ENCODE results near the gene H3-3A.
"Not testable (repeated sequence)": the region's sequence is repeated elsewhere in the genome, so short reads cannot be mapped to it uniquely, and the experiment has no call there.

H3-3A gene

DNA sequence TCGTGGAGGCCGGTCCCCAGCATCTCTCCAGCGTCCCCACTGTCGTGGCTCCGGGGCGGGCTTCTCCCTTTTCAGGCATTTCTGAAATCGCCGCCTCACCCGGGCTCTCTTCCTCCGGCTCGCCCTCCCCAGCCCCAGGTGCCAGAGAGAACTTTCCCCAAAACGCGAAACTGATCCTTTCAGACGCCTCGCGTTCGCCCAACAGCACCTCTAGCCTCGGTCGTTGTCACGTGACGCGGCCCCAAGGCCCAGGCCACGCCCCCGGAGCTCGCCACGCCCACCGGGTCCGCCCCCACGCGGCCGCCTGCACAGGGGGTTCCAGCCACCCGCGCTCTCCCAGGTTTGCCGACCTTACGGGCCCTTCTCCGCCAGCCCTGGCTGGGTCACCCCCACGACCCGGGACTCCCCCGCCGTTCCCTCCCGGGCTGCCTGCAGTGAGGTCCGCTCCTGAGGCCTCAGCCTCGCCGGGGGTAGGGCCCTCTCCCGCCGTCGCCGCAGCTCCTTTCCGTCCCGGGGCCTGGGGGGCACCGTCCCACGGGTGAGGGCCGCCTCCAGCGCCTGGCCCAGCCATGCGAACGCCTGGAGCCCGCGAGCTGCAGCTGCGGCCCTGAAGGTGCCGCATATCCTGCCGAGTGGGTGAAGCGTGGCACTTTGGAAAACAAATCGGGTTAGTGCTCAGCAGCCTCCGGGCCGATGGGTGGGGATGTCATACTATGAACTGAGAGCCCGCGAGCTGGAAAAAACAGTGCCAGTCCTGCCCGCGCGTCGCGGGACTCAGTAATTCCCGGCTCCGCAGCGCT is 21.0 kb downstream of the H3-3A start:
- peak; percentile 84 to 86 for DNase-seq (ENCODE audit: extremely low read depth in 1 of 2, low read depth in 1 of 2)

DNA sequence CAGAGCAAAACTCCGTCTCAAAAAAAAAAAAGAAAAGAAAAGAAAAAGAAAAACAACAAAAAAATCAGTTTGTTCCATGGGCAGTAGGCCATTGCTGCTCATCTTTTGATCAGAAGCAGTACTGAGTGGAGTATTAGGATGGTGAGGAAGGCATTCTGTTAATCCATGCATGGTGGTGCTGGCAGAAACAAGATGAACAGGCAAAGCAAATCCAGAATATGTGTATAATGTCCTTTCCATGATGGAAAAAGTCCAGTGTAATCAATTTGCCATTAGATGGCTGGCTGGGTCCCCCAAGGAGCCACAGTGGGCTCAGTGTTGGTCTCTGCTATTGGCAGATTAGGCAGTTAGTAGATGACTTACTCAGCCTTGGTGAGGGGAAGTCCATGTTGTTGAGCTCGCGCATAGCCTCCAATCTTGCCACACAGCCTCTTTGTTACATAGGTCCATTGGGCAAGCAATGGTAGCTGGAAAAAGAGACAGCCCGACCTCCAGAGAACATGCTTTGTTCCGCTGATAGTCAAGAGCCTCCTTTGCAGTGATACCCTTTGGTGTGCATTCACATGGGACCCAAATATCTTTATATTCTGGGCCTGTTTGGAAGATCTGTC is 23.3 kb downstream of the H3-3A start:
- DNase-seq (ENCODE audit: extremely low read depth in 1 of 2, low read depth in 1 of 2): no peak

DNA sequence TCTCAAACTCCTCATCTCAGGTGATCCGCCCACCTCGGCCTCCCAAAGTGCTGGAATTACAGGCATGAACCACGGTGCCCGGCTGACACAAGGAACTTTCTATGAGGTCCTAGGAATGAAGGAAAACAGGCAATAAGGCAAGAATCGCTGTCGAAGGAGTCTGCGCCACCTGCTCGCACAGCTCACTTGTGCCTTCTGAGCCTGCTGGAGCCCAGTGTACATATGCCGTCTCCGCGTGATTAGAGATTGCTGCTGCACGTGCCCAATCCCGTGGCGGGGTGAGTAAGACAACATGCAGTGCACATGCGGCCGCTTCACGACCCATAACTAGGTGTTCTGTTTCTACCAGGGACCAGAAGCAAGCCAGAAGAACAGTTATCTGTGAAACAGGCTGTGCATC is 24.3 kb downstream of the H3-3A start:
- no peak for DNase-seq (ENCODE audit: extremely low read depth in 1 of 2, low read depth in 1 of 2)

DNA sequence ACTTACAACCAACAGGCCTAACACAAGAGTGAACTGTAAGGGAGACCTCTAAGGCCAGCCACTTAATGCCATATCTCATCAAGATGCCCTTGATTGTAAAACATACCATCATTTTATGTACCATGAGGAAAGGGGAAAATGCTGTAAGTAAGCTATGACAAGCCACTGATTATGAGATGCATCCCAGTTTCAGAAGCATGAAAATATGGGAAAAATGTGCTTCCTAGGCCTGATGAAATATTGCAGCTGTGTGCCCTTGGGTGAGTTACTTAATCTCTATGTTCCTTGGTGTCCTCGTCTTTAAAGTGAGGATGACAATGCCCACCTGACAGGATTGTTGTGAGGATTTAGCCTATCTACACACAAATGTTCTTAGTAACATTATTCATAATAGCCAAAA is 28.9 kb downstream of the H3-3A start:
- no peak for DNase-seq (ENCODE audit: extremely low read depth in 1 of 2, low read depth in 1 of 2)

DNA sequence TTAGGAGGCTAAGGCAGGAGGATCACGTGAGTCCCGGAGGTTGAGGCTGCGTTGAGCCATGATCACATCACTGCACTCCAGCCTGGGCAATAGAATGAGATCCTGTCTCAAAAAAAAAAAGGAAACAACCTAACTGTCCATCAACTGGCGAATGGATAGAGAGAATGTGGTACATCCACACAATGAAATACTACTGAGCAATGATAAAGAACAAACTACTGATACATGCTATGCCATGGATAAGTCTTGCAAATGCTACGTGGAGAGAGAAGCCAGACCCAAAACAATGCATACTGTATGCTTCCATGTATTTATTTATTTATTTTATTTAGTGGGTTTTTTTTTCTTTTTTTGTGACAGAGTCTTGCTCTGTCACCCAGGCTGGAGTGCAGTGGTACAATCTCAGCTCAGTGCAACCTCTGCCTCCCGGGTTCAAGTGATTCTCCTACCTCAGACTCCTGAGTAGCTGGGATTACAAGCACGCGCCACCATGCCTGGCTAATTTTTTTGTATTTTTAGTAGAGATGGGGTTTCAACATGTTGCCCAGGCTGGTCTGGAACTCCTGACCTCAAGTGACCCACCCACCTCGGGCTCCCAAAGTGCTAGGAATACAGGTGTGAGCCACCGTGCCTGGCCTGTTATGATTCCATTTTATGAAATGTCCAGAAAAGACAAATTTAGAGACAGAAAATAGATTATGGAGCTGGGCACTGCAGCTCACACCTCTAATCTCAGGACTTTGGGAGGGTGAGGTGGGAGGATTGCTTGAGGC is 29.7 kb downstream of the H3-3A start:
- not testable (repeated sequence) for DNase-seq (ENCODE audit: extremely low read depth in 1 of 2, low read depth in 1 of 2)

DNA sequence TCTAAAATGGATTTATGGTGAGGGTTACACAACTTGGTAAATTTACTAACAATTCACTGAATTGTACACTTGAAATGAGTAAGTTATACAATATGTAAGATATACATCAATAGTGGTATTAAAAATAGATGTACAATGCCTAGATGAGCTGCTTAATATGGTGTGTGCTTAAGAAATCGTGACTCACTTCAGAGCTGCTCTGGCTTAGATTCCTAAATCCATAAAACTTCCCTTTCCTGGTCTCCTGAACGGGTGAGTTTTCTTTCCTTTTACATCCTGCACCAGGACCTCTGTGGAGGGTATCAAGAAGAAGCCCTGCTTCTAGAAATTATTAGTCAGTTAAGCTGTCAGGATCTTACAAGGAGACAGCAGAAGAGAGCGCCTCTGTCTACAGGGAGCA is 30.4 kb downstream of the H3-3A start:
- DNase-seq (ENCODE audit: extremely low read depth in 1 of 2, low read depth in 1 of 2): no peak

DNA sequence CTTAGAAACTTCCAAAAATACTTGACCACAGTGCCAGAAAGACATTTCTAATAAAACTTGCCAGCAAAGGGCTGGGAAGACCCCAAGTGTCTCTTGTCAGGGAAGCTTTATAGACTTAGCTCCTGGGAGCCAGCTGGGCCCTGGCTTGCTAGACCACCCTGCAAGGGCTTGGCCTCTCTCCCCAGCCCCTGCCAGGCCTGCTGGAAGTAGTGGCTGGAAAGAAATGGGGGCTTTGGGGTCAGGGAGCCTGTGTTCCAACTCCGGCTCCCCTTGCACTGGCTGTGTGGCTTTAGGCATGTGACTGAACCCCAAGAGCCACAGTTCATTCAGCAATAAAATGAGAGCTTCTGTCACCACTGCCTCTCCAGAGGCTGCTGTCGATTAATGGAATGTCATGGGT is 31.1 kb downstream of the H3-3A start:
- DNase-seq (ENCODE audit: extremely low read depth in 1 of 2, low read depth in 1 of 2): no peak

DNA sequence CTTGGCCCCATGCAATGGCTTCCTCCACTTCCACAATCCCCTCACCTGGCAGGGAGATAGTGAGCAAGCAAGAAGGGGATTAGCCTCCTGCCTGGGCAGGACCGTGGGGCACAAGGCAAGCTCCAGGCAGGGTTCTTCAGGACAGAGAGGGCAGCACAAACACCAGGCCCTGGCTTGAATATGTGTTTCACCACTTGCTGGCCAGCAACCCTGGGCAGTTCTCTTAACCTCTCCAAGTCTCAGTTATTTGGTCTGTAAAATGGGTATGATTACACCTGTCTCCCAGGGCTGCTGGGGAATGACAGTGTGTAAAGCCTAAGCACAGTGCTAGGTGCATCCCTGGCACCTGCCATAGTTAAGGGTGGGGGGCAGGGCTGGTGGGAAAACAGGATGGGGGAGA is 31.9 kb downstream of the H3-3A start:
- DNase-seq (ENCODE audit: extremely low read depth in 1 of 2, low read depth in 1 of 2): no peak

DNA sequence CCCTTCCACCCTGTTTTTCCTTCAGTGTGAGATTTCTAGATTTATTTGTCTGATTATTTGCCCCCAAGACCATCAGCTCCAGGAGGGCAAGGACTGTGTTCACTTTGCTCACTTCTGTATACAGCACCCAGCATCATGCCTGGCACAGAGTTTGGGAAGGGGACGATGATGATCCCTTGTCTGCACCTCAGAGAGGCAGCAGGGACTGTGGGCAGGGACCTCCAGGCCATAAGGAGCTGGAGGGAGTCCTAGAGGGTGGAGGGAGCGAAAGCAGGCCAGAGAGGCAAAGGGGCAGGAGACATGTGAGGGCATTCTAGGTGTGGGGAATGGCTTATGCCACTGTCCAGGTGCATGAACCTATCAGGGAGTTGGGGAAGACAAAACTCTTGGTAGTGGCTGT is 32.8 kb downstream of the H3-3A start:
- no peak for DNase-seq (ENCODE audit: extremely low read depth in 1 of 2, low read depth in 1 of 2)

DNA sequence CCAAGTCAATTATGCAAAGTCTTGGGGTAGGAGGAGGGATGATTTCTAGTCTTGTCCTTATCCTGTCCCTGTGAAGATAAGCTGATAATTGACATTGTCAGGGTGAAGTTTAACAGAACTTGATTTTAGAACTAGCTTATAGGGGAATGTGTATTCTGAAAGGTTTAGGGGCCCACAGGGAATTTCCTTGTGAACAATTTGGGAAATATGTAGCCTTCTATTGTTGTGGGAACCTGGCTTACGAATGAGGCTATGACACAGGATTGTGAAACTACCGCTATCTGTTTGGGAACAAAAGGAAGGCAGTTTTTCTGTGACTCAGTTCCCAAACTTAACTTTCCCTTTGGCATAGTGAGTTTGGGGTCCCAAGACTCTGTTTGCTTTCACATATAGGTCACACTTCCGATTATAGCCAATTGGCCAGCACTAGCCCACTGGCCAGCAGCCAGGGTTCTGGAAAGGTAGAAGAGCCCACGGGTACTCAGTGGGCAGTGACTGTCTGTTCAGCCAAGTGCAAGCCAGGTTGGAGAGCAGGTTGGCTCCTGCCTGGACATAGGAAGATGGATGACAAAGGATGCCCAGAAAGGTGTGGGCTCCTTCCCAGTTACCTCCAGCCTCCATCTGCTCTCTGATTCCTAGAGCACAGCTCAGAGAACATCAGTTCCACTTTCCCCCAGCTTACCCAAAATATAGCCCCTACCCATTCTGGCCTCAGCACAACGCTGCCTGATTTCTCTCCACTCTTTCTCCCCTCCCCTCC is 35.5 kb downstream of the H3-3A start:
- DNase-seq (ENCODE audit: extremely low read depth in 1 of 2, low read depth in 1 of 2): no peak

DNA sequence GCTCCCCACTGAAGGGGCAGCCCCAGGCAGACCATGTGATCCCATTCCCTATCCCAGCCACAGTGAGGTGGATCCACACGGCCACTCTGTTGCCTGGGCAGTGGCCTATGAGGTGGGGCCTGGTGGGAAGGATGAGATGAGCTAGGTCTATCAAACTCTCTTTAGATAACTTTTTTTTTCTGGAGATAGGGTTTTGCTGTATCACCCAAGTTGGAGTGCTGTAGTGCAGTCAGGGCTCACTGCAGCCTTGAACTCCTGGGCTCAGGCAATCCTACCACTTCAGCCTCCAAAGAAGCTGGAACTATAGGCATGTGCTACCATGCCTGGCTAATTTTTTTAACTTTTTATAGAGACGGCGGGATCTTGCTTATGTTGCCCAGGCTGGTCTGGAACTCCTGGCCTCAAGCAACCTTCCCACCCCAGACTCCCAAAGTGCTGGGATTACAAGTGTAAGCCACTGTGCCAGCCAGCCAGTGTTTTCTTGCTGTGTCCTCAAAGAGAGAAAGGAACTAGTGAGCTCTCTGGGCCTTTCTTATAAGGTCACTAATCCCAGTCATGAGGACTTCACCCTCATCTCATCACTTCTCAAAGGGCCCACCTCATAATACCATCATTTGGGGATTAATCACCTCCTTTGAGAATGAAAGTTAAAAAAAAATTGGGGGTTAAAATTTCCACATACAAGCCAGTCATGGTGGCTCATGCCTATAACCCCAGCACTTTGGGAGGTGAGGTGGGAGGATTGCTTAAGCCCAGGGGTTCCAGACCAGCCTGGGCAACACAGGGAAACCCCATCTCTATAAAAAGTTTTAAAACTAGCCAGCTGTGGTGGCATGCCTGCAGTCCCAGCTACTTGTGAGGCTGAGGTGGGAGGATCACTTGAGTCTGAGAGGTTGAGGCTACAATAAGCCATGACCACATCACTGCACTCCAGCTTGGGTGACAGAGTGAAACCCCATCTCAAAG is 36.6 kb downstream of the H3-3A start:
- DNase-seq (ENCODE audit: extremely low read depth in 1 of 2, low read depth in 1 of 2): no peak

DNA sequence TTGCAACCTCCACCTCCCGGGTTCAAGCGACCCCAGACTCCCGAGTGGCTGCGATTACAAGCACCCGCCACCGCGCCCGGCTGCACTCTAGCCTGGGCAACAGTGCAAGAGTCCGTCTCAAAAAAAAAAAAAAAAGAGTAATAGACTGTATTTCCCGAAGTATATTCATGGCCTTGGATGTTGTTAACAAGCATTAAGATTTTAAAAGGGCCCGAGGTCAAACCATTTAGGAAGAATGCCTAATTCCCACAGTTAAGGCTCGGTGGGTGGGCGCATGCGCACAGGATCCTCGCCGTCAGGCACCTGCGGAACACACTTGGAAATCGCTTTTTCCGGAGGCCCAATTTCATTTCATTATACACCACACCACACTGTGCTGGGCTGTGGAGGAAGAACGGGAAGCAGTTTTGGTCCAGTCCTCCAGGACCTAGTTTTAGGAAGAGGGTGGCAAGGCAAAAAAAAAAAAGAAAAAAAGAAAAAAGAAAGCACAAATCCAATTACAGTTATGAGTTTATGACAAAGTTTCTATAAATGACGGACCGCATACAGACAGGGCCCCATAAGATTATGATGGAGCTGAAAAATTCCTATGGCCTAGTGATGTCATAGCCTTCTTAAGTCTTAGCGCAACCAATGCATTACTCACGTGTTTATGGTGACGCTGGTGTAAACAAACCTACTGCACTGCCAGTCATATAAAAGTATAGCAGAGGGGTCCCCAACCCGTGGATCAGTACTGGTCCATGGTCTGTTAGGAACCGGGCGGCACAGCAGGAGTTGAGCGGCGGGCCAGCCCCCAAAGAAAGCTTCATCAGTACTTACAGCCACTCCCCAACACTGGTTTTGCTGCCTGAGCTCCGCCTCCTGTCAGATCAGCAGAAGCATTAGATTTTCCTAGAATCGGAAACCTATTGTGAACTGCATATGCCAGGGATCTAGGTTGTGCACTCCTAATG is 38.2 kb downstream of the H3-3A start:
- DNase-seq (ENCODE audit: extremely low read depth in 1 of 2, low read depth in 1 of 2): no peak

DNA sequence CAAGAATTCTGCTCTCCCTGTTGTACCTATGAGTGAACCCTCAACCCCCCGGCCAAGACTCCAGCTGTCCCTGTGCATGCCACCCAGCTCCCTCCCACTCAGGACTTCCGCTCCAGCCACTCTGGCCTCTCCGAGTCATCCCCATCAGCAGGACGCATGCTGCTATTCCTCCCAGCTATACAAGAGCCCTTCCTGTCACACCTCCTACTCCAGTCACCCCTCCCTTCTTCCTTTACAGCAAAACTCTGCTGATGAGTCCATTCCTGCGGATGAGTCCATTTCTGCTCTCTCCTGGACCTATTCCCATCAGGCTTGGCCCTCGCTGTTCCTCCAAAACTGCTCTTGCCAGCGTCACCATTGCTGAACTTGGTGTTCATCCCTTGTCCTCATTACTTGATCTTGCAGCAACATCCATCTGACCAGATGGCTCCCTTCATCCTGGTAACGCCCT is 42.2 kb downstream of the H3-3A start:
- no peak for DNase-seq (ENCODE audit: extremely low read depth in 1 of 2, low read depth in 1 of 2)

DNA sequence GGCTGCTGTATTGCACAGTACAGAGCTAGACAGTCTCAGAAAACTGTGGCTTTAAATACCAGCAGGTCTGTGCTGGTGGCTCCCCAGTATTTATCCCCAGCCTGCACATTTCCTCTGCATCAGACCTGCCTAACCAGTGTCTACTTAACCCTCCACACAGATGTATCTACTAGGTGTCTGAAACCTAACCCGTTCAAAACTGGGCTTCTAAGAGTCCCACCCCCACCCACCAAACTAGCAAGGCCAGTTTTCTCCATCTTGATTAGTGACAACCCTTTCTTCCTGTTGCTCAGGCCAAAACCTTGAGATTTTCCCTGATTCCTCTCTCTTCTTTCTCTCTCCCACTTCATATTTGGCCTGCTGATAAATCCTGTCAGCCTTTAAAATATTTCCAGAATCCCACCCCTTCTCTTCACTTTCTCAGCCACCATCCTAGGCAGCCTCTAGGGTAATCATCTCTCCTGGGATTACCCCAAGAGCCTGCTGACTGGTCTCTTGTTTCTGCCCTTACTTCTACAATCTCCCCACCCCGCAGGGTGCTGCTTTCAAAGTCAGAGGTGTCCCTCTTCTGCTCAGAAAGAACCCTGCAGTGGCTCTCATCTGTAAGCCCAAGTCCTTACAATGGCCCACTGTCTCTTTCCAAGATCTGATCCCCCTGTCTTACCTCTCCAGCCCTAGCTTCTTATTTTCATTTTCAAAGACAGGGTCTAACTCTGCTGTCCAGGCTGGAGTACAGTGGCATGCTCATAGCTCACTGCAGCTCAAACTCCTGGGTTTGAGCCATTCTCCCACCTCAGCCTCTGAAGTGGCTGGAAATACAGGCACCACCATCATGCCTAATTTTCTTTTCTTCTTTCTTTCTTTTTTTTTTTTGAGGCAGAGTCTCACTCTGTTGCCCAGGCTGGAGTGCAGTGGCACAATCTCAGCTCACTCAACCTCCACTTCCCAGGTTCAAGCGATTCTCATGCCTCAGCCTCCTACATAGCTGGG is 45.2 kb downstream of the H3-3A start:
- no peak for DNase-seq (ENCODE audit: extremely low read depth in 1 of 2, low read depth in 1 of 2)

DNA sequence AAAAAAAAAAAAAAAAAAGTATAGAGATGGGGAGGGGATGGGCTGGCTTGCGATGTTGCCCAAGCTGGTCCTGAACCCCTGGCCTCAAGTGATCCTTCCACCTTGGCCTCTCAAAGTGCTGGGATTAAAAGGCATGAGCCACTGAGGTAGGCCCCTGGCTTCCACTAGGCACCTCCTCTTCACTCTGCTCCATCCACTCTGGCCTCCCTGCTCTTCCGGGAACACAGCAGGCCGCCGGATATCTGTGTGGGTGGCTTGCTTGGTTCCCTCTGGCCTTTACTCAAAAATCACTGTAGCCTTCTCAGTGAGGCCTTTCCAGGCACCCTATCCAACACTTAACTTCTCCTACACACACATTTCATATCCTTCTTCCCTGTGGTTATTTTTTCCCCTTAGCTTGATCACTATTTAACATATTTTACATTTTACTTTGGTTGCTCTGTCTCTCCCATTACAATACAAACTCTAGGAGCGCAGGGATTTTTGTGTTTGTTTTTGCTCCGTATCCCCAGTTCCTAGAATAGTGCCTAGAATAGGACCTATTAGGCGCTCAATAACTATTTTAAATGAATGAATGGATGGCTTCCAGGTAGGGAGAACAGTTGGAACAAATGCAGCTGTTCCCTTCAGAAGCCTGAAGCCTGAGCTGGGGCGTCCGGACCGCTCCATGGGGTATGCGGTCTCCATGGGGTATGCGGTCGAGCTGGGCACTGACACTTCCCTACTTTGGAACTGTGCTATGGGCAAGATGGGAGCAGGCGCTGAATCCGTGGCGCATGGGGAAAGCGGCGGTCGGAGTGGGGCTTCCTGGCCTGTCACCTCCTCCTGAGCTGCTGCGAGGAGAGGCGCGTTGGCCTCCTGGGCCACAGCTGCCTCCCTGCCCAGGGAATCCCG is 46.7 kb downstream of the H3-3A start:
- DNase-seq (ENCODE audit: extremely low read depth in 1 of 2, low read depth in 1 of 2): no peak

DNA sequence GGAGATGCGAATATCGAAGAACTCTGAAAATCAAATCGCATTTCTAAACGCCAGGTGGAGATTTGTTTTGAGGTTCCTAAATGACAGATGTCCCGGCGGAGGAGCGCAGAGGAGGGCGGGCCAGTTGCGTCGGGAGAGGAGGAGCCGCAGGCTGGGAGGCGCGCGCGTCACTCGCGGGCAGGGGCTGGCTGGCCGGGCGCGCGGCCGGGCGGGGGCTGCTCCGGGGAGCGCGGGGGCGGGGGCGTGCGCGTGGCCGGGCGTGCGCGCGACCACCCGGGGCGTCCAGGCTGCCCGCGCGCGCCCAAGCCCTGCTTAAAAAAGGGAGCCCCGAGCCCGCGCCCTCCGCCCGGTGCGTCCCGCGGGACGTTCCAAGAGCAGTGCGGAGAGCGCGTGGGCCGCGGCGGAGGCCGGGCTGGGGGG is 47.3 kb downstream of the H3-3A start:
- DNase-seq (ENCODE audit: extremely low read depth in 1 of 2, low read depth in 1 of 2): peak; percentile 72 to 73
